ENCODE measurements around the gene PITPNM3.
"Not testable (repeated sequence)": the region's sequence is repeated elsewhere in the genome, so short reads cannot be mapped to it uniquely, and the experiment has no call there.

Gene PITPNM3

GRCh38 chr17:6574687-6575595 is 18.6 kb upstream of the PITPNM3 start:
- no peak for DNase-seq

DNA sequence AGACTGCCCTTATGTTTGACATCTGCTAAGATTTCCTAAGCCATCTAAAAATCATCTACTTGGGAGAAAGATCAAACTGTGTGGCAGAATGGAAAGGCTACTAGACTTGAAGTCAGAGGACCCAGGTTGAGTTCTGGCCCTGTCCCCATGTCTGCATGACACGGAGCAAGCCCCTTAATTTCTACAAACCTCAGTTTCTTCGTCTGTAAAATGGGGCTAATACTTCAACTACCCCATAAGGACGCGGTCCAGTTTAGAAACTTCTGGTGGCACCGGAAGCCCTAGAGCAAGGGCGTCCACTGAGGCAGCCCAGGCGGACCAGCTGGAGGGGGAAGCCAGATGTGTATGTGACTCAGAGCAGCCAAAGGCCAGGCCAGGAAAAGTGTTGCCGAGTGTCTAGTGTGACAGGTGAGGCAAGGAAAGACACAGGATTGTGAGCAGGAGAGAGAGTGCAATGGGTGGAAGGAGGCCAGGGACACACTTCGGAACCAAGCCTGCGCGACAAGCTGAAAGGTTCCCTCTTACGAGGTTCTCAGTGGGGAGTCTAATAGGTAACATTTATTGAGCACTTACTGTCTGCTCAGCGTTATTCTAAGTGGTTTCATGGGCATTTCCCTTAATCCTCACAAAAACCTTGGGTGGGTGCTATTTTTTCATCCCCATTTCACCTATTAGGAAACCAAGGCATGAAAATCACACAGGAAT is 17.8 kb upstream of the PITPNM3 start:
- DNase-seq = no peak

DNA sequence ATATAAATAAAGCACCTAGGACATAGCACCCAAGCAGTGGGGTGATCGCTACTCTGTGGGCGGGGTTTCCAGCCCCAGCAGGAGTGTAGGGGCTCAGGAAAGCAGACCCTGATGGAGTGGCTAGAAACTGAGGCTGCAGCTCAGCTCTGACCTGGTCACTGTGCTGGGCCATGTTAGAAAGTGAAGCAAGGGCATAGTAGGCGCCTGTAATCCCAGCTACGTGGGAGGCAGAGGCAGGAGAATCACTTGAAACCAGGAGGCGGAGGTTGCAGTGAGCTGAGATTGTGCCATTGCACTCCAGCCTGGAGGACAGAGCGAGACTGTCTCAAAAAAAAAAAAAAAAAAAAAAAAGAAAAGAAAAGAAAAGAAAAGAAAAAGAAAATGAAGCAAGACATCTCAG is 17.1 kb upstream of the PITPNM3 start:
- not testable (repeated sequence) for DNase-seq

DNA sequence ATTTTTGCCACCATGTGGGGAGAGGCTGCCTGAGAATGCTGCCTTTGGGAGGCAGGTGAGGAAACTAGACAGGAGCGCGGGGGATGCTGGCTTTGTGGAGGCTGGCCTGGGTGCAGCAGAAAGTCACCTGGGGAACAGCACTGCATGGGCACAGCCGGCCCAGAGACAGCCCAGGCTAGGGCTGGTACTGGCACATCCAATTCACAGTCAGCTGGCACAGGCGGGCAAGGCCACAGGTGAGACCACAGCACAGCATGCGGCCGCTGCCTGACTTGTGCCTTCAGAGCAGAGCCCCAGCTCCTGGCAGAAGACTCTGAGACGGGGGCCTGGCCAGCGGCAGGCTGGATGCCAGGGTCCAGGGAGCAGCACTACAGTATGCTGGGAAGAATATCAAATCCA is 16.6 kb upstream of the PITPNM3 start:
- no peak for DNase-seq

DNA sequence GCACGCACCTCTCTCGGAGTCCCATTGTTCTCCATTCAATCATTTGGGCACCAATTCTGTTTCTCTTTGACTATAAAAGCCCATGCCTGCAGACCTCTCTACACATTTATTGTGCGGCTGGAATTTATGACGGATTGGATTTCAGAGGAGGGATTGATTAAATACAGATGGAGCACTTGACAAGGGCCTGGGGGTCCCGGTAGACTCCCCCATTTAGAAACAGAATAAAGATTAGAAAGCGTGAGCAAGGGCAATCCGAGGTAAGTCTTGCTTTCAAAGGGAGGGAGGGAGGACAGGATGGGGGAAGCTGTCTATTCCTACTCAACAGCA is 15.1 kb upstream of the PITPNM3 start:
- no peak for DNase-seq

DNA sequence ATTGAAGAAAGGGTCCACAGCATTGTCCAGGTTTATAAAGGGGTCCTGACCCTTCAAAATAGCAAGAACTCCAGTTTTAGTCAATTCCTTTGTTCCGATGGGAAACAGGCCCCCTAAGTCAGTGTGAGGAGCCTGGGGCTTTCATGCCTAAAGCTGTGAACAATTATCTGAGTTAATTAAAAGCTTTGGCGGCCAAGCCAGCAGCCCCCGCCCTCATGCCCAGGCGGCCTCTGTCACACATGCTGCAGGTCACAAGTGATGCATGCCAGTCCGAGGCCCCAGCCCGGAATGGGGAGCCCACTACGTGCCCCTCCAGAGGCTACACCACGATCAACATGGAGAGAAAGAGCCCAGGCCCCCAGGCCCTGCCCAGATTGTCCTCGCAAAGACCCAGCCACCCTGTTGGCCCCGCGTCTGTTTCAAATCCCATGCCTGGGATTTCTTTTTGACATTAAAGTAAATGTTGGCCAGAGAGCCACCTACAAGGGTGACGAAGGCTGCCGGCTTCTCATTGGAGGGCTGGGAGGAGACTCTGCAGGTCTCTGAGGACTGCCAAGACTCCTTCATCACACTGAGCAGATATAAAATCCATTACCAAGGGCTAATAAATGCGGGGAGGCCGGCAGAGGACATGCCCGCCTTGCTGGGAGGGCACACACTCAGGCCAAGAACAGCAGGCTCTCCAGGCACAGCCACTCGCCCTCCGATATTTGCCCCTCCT is 14.5 kb upstream of the PITPNM3 start:
- no peak for DNase-seq

DNA sequence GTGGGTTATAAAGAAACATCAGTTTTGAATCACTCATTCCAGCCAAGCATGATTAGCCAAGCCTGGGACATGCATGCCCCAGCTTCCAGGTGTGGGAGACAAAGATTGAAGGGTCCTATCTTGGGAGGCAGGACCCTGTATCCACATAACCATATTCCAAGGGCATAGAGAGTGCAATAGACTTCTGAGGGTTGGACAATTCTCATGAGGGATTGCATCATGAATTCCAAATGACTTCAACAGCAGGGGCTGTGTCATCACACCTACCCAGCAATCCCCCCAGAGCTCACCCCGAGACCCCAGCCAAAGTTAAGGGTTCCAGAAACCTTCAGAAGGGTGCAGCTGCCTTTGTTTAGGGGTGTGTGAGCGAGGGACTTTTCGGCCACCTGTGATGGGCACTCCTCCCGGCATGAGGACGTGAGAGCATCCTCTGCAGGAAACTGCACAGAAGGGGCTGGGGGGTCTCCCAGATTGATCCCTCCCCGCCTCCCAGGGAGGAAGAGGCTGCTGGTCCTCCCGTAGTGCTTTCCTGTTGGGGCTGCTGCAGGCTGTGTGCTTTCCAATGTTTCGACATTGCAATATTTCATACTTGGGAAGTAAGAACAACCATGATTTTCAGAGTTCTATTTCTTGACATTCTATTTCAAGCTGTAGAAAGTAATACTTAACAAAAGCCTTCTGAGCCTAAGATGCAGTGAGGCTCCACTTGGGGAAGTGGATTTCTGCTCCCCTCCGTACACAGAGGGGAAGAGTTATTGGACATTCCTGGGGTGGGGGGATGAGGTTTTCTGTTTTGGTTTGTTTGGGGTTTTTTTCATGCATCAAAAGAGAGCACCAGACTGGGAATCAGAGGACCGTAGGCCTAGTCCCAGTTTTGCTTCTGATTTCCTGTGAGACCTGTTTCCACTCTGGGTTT is 13.3 kb upstream of the PITPNM3 start:
- no peak for DNase-seq

GRCh38 chr17:6568184-6568758 is 11.9 kb upstream of the PITPNM3 start:
- DNase-seq = no peak

DNA sequence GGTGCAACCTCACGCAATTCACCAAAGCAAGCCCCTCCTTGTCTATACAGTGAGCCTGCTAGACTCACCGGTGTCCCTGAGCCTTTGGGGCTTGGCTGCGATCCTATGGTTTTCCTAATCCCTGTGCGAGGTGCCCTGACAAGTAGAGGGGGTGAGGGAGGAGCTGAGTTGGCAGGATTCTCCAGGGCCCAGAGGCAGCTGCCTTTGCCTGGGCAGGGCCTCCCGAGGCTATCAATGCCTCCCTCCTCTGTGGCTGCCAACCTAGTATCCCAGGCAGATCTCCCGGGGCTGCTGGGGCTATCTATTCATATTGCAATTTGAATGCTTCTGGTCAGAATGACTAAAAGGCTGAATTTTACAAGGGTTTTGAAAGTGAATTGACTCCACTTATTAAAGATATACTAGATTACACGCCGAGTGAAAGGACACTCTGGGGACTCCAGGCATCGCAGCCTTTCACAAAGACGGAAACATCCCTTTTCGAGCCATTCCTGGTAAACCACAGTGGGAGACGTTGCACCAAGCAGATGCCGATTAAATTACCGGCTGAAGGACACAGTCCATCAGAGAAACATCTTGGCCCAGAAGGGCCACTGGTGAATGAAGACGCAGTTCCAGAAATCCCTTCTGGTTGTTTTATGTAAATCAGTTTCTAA is 11.3 kb upstream of the PITPNM3 start:
- DNase-seq = no peak

- no peak for DNase-seq
These were observed 5.1 kb upstream of the PITPNM3 start for GRCh38 chr17:6561446-6561845.

GRCh38 chr17:6560496-6560895 is 4.1 kb upstream of the PITPNM3 start:
- DNase-seq = no peak

DNA sequence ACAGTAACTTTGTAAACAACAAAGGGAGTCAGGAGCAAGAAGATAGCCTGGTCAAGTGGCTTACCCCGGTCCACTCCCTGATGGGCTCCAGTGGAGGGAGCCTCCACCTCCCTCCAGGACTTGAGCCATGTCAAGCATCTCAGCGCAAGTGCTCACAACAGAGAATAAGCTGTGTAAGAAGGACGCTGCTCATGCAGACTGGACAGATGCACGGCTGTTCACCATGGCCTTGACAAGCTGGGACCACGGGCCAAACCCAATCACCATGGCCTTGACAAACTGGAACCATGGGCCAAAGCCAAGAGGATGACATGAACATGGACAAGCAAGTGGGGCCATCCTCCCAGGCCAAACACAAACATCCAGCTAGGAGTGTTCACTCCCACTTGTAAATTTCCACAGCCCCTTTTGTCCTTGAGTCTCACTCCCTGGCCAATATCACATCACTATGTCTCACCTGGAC is 3.4 kb upstream of the PITPNM3 start:
- DNase-seq = no peak

GRCh38 chr17:6558932-6559752 is 2.8 kb upstream of the PITPNM3 start:
- DNase-seq = no peak

- no peak for DNase-seq
These were observed 1.9 kb upstream of the PITPNM3 start for GRCh38 chr17:6558276-6558675.

DNA sequence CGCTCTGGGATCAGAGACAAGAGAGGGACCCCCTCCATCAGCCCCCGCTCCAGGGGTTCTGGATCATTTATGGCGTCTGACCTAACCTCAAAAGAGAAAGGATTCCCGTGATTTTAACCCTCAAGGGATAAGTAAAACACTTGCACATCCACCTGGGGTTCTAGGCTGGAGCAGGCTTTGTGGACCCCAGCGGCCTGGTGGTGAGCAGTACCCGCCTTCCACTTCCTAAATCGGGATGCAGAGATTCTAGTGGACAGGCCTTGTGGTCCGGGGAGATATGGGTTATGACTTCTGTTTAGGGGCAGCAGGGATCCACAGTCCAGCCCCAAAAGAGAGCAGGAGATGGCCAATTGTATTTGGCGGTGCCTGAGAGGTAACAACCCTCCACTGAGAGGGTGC is 684 bp upstream of the PITPNM3 start:
- DNase-seq = no peak

DNA sequence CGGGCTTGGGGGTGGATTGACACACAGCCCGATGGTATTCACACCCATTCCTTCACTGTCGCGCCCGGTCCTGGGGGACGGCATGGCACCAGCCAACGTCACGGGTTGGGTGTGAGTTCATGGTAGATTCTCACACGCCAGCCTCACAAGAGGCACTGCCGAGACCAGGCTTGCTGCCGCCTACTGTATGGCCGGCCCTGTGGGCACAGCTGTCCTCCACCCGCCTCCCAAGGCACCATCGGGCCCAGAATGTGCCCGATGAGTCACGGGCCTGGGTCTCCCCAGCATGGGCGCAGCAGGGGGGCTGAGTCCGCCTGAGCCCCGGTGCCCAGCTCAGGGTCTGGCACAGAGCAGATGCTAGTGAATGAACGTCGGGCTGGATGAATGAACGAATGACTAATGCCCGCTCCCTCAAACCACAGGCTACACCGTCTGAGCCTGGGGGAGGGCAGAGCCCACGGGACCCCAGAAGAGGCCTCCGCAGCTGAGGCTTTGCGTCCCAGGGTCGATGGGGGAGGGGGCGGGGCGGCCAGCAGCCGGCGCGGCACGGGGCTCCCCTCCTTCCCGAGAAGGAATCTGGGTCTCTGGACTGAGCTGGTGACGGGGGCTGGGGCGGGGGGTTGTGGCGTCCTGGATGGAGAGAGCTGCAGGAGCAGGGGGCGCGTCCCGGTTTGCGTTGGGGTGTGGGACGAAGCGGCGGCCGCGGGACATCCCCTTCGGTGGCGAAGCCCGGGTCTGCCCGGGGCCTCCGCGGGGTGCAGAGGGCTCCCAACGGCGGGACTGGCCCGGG is 829 bp downstream of the PITPNM3 start:
- DNase-seq = no peak

- no peak for DNase-seq
These were observed 1.5 kb downstream of the PITPNM3 start for GRCh38 chr17:6554871-6555330.

DNA sequence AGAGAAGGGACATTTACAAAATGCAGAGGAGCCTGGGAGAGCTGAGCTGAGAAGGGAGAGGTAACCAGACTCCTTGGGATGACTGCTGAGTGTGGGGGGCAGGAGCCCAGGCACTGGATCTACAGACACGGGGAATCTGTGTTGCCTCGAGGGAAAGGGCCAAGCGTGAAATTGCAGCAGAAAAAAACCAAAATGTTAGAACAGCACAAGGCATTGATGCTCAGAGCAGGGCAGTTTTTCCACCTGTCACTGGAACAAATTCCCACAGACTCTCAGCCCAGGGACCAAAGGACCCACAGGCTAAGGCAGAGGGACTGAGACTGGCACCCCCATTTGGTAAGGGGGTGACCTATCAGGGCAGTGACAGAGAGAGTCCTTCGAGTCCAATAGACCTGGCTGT is 2.0 kb downstream of the PITPNM3 start:
- no peak for DNase-seq

- no peak for DNase-seq
These were observed 4.4 kb downstream of the PITPNM3 start for GRCh38 chr17:6551869-6552531.
